Measurements from ENCODE around the gene EPHA3. TPM values are rescaled to one million over a fixed set of nuclear protein-coding genes. Genes with fewer than 3 reads are reported as not detected.

Gene EPHA3
- 1 to 10 TPM; 1.0 to 1.8 TPM for total RNA-seq
- long read RNA-seq: 0 reads

DNA sequence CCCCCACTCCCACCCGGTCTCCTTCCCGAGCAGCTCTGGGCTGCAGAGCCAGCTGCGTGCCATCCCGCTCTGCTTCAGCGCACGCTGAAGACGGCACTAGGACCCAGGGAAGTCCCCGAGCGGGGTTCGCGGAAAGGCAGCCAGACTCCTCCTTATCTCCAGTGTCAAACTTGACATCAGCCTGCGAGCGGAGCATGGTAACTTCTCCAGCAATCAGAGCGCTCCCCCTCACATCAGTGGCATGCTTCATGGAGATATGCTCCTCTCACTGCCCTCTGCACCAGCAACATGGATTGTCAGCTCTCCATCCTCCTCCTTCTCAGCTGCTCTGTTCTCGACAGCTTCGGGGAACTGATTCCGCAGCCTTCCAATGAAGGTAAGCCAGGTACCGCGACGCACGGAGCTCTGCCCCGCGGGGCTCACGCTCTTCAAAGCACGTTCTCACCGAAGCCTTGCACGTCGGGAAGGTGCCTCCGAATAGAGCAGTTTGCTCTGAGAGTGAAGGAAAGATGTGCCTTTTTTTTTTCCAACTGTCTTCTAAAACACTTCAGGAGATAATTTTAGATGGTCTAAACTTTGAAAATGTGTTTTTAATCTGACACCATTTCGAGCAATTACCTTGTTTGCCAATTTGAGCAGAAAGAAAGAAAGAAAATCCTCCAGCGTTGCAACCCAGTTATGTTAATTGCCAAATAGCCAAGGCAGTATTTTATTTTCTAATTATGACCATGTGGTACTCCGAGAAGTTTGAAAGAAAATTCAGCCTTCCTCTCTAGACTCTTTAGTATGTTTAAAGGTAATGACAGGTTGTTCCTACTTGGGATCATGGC is at the start of gene EPHA3:
Gene EPHA3, plus strand, starts transcription at position 161 of the 830 bp plus-strand sequence. Its CDS starts 128 bp downstream, at position 289.
- intact Hi-C loops (cut with DNase I, micrococcal nuclease): loop anchor here in 1 of 2 donors (10.0 kb wide), 1 partner anchor 903 kb away; no protein-coding TSS in a partner anchor
- peak; percentile 54 to 65 for DNase-seq
- peak; percentile 93 for ATAC-seq

DNA sequence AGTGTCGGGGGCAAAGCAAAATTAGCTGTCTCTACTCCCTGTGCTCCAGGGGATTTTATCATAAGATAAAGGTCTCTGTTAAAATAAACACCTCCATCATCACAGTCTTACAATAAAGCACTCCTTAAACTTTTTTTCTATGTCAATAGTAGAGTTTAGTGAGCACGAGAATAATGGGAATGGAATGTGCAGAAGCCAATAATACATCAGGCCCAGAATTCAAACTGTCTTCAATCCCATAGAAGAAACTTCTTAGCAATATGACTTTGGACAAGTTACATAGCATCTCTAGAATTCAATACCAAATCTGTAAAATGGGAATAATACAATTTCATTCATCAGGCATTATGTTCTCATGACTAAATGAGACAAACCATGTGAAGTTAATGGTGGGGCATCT is 49.0 kb upstream of the EPHA3 start:
- intact Hi-C loops (cut with DNase I, micrococcal nuclease): no loop called here
- ATAC-seq (no peak), DNase-seq (no peak)

DNA sequence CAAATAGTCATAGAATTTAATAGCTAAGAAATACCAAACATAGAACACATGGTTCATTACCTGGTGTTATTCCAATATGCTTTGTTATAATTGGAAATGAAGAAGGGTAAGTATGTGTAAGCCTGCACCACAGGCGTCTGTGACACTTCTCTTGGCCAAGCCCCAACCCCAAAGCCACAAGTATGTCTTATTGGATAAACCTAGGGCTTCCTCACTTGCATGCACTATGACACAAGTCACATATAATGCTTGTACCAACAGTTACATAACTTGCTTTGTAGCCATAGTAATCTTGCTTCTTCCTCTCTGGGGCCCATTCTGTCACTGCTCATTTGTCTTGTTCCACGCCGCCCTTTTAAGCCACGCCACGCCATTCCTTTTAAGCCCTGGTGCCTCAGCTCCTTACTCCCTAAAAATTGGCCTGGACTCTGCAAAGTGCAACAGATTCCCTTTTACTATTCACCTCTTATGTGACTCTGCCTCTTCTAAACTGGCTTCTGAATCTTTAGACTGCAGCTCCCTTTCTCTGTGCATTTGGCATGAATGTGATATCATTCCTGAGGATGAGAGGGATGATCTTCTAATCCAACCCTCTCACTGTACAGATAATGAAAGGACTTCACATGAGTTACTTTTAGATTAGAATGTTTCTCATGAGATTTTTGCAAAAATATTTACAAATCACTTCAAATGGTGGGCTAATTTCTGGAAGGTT is 48.1 kb upstream of the EPHA3 start:
- ATAC-seq (no peak), DNase-seq (no peak)
- intact Hi-C loops (cut with DNase I, micrococcal nuclease): no loop called here

DNA sequence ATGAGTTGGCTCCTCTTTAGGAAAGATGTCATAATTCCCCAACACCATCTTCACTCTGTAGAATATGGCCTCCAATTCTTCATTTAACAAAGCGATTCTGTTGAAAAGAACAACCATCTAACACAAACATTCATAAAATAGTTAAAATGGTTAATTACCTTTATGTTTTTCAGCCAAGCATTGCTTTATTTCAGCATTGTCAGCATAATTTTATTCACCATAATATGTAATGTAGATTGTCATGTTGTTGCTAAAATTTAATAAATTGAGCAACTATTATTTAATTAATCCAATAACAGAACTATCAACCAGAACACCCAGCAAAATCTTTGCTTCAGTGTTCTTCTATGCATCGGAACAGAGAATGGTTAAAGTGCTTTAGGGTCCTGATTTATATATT is 46.2 kb upstream of the EPHA3 start:
- DNase-seq (no peak), ATAC-seq (no peak)
- intact Hi-C loops (cut with DNase I, micrococcal nuclease): no loop called here

DNA sequence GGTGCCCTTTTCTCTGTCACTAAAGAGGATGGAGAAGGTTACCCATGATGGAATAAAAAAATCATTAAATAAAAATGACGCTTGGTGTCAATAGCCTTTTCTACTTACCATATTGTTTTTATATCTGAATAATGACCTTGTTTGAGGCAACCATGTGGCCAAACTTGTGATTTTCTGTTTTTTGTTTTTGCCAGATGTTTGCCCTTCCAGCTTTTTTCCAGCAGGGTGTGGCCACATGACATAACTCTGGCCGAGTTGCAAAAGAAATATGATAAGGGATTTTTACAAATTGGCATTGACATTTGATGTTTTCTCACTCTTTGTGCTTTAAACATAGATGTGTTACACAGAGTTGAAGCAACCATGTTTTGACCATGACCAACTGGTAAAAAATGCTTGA is 39.7 kb upstream of the EPHA3 start:
- no peak for ATAC-seq
- intact Hi-C loops (cut with DNase I, micrococcal nuclease): no loop called here

DNA sequence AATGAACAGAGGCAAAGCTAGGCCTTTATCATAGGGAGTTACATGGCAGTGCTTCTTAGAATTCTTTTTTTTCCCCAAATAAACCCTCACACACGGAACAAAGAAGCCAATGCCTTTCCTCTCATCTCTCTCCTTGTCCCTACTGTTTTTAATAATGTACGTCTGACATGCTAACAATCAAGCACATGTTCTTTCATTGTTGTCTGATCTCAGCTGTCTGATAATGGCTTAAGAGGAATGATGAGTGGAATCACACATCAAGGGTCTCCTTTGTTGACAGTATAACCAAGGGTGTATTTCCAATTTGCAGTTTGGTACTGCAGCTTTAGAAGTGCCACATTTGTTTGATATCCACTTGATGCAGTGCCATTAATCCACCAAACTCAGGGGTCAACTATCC is 34.8 kb upstream of the EPHA3 start:
- DNase-seq (no peak), ATAC-seq (no peak)
- intact Hi-C loops (cut with DNase I, micrococcal nuclease): no loop called here

More for the DNA sequence above, 39.7 kb upstream of the EPHA3 start:
- DNase-seq: no peak

DNA sequence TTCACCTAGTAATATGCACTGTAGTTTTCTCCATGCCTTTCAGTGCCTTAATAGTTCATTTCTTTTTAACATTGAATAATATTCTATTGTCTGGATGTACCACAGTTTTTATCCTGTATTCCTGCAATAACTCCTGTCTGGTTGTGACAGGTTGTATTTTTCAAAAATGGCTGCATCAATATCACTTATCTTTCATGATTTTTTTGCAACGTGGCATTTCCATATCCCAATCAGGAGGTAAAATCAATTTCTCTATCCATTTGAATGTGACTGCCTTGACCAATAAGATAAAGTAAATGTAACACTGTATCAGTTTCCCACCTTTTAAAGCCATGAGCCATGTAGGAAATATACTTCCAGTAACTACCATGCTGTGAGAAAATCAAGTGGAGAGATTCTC is 27.5 kb upstream of the EPHA3 start:
- ATAC-seq: no peak
- DNase-seq: no peak
- intact Hi-C loops (cut with DNase I, micrococcal nuclease): no loop called here

DNA sequence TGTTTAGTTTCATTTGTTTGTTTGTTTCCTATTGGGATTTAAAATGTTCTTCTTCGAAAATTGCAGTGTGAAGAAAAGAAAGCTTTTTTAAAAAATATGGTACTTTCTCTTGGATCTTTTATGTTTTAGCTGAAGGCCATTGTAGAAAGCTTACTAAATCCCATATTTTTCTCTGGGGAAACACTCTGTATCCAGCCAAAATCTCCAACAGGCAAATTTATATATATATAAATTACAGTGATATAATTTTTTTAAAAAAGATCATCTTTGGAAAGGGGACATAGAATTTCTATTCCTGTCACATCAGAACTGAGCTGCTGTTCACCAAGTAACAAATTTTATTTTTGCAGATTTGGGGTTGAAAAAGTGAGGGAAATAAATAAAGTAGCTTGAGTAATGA is 19.6 kb upstream of the EPHA3 start:
- DNase-seq: no peak
- intact Hi-C loops (cut with DNase I, micrococcal nuclease): no loop called here

DNA sequence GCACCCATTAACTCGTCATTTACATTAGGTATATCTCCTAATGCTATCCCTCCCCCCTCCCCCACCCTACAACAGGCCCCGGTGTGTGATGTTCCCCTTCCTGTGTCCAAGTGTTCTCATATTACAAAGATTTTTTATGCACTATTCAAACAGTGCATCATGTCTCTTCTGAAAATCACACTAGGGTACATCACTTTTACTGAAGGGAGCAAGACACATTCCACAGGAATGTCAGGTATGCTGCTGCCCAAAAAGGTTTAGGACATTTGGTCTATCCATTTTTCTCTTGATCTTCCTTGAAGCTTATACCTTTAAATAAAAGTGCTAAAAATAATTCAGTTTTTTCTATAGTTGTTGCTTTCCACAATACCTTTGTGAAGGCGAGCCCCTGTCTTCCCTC is 9.2 kb upstream of the EPHA3 start:
- intact Hi-C loops (cut with DNase I, micrococcal nuclease): no loop called here
- ATAC-seq (no peak), DNase-seq (no peak)

More for the DNA sequence above, 19.6 kb upstream of the EPHA3 start:
- no peak for ATAC-seq

DNA sequence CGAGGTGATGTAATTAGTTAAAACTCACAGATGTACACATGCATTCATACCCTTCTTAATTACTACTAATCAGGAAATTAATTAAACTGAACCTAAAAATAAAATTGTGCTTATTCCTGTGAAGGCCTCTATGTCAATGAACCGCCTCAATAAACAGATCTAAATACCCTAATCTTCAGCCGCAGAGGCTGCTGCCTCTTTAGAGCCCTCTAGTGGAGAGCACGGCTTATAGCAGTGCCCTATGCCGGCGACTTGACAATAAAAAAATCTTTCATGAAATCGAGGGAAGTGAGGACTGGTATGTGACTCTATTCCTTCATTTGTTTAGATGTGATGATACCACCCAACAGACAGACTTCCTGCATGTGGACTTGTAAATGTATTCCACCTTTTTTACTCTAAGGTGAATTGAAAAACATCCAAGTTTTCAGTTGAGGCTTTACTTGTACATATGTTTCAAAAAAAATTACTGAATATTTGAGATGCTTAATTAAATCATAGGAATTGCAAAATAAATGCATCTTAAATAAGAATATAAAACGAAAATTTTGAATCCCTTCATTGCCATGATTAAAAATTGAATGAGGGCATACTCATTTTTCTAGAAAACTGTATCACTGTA is 8.3 kb upstream of the EPHA3 start:
- DNase-seq: peak in 1 of 2 donors; percentile 27
- intact Hi-C loops (cut with DNase I, micrococcal nuclease): no loop called here
- ATAC-seq: peak; percentile 64

DNA sequence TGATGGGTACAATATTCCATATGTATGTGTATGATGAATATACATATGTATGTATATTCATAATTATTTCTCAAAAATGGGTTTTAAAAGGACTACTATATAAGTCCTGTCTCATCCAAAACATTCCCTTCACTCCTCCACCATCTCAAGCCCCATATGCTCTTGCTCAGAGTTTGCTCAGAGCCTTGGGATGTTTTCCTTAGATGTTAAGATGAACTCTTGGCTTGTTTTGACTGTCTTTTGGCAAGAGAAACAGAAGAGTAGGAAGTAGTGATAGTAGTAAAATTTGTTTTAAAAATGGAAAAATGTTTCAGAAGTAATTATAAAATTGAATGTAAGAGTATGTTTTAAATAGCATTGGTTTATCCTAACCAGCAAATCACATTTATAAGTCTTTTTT is 6.2 kb upstream of the EPHA3 start:
- intact Hi-C loops (cut with DNase I, micrococcal nuclease): loop anchor here in 1 of 2 donors (10.0 kb wide), 1 partner anchor 896 kb away; no protein-coding TSS in a partner anchor
- ATAC-seq: no peak
- DNase-seq: no peak

DNA sequence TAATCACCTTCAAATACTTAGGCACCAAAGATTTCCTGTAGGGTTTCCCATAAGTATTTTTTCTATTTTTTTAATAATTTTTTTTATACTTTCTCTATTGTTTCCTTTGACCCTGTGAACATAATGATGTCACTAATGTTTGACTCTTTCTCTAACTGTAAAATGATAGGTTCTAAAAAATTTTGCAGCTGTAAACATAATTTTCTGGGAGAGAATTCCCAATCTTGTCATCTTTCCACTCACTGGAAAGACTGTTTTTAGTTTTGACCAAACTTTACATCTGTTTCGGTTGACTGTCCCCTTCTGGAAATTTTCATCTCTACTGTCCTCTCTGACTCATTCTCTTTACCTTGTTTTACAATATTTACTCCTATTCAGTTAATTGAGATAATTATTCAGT is 5.5 kb upstream of the EPHA3 start:
- intact Hi-C loops (cut with DNase I, micrococcal nuclease): loop anchor here in 1 of 2 donors (10.0 kb wide), 1 partner anchor 897 kb away; no protein-coding TSS in a partner anchor
- no peak for ATAC-seq
- DNase-seq: no peak

DNA sequence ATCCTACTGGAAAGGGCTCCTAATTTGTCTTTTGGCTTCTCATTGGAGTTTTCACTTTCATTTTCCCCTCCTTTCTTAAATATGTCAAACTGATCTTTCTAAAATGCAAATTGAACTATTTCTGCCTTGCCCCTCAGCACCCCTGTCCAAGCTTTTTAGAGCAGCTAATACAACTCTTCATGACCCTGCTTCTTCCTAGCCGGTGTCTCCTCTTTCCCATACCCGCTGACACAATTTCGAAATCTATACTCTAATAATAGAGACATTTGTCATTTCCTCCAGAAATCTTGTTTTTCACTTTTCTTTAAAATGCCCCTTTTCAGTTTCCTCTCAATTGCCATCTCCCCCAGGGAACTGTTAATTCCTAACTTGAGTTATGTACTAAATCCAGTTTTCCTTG is 2.9 kb upstream of the EPHA3 start:
- DNase-seq (no peak), ATAC-seq (no peak)
- intact Hi-C loops (cut with DNase I, micrococcal nuclease): loop anchor here in 1 of 2 donors (10.0 kb wide), 1 partner anchor 900 kb away; no protein-coding TSS in a partner anchor

DNA sequence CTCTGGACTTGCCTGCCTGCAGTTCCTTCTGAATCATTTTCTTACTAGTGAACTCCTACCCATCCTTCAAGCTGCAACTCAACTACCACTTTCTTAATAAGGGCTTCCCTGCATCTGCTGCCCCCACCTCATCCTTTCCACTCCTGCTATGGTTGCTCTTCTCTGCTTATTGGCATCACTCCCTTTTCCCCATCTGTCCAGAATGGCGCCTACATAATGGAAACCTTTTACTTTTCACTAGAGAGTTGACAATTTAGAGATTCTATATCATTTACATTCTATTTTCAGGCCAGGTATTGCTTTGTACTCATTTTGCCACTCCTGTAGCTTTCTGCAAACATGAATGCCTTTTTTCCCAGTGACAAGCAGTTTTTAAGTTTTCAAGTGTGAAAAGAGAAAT is 1.9 kb upstream of the EPHA3 start:
- intact Hi-C loops (cut with DNase I, micrococcal nuclease): loop anchor here in 1 of 2 donors (10.0 kb wide), 1 partner anchor 901 kb away; no protein-coding TSS in a partner anchor
- ATAC-seq: no peak
- DNase-seq: no peak

DNA sequence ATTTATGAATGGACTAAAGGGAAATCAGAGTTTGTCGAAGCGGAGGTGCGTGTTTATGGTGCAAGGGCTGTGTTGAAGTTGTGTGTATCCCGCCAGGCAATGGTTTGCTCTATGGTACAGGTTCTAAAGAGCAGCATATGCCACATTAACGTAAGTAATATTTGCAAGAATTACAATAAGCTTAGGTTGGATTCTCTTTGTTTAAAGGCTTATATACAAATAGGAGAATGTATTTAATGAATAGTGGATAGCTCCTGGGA is 800 bp downstream of the EPHA3 start:
- DNase-seq: no peak
- intact Hi-C loops (cut with DNase I, micrococcal nuclease): loop anchor here in 1 of 2 donors (10.0 kb wide), 1 partner anchor 903 kb away; no protein-coding TSS in a partner anchor
- ATAC-seq: no peak

DNA sequence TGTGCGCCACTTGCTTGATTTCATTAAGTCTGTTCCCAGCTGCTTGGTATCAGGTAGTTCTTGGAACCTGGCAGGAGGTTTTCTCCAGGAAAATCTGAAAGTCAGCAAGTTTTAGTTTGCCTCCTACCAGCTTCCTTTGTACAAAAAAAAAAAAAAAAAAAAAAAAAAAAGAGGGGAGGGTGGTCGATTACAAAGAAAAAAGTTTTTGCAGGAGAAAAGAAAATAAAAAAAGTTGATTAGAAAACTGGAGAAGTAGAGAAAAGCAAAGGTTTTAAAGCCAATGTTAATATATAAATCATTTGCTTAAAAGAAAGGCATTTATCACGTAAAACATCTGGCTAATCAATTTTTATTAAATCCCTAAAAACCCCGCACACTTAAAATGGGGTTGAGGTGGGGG is 5.9 kb downstream of the EPHA3 start:
- no peak for DNase-seq
- no peak for ATAC-seq
- intact Hi-C loops (cut with DNase I, micrococcal nuclease): no loop called here

DNA sequence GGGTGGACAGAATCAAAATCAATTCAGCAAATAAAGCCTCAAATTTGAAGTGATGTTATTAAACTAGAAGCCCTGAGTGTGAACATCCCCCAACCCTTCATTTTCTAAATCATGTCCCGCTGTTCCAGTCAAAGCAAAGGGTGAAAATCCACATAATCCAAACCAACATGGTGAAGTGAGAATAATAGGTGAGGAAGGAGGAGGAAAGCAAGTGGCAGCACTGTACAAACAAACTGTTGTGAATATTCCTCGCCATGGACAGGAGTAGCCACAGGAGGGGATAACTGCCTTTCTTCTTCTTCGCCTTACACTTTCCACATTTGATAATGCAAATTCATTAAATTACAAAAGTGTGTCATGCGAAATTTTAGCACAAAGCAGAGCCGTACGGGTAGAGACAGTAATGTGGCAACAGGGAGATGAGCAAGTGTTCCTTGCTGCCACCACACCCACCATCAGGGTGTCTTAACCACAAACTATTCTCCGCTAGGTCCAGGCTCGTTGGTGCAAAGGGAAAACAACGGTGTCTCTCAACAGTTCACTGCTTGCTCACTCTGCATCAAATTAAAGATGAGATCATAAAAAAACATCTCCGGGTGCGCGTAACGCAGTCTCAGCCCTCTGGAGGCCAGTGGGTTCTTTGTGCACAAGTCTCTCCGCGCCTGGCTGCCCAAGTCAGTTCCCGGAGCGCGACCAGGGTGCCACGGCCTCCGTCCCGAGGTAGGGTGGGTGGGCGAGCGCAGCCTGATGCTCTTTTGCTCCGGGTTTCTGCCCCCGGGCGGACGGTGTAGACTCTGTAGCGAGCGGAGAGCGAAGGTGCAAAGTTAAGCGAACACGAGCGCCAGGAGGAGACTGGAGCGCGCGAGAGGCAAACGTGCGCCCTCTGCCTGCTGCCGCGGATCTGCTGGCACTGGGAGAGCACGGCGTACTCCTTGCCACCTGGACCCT is 6.7 kb downstream of the EPHA3 start:
- DNase-seq (peak; percentile 34 to 64), ATAC-seq (peak; percentile 86)
- intact Hi-C loops (cut with DNase I, micrococcal nuclease): no loop called here

DNA sequence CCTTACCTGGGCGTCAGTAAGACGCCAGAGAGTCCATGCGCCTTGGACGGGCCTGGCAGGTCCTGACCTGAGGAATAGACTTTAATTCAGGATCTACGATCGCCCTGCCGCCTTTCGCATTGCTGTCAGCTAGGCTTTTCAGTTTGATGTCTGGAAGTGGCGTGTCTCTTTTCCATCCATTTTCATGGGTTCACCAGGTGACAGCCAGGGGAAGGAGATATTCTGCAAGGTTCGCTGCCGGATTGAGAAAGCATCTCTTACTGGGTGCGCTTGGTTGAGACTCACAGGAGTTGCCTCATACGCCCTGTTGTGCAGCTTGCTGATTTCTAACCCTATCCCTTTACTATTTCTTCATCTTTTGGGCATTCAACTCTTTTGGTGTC is 7.4 kb downstream of the EPHA3 start:
- ATAC-seq (no peak), DNase-seq (no peak)
- intact Hi-C loops (cut with DNase I, micrococcal nuclease): no loop called here

DNA sequence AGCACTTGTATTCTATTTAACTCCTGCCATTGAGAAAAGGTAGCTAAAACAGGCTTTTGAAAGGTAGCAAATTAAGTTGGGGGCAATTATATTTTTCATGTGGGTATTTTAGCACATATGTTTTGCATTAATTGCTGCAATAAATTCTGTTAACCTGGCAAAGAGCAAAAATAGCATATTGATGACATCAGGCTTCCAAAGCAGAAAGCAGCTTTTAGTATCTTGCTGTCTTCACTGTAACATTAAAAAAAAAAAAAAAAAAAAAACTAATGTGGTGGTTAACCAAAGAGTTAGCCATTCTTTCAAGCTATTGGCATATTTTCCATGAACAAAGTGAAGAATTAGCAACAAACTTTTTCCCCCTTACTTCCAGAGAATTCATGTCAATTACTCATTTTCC is 9.1 kb downstream of the EPHA3 start:
- no peak for ATAC-seq
- no peak for DNase-seq
- intact Hi-C loops (cut with DNase I, micrococcal nuclease): no loop called here
